GM20431 (cell line): Measurements from ENCODE around the gene SSR3.

Source experiments
- in situ Hi-C: fragments of 300-500 bp; cut with MseI, MboI; formaldehyde crosslinking; loops from one replicate; pipeline ENCODE4 v1.15.0; 2020; ENCODE audit warnings: low sequenced_read_pairs; ENCODE audit not compliant: unreplicated experiment

Gene SSR3

DNA sequence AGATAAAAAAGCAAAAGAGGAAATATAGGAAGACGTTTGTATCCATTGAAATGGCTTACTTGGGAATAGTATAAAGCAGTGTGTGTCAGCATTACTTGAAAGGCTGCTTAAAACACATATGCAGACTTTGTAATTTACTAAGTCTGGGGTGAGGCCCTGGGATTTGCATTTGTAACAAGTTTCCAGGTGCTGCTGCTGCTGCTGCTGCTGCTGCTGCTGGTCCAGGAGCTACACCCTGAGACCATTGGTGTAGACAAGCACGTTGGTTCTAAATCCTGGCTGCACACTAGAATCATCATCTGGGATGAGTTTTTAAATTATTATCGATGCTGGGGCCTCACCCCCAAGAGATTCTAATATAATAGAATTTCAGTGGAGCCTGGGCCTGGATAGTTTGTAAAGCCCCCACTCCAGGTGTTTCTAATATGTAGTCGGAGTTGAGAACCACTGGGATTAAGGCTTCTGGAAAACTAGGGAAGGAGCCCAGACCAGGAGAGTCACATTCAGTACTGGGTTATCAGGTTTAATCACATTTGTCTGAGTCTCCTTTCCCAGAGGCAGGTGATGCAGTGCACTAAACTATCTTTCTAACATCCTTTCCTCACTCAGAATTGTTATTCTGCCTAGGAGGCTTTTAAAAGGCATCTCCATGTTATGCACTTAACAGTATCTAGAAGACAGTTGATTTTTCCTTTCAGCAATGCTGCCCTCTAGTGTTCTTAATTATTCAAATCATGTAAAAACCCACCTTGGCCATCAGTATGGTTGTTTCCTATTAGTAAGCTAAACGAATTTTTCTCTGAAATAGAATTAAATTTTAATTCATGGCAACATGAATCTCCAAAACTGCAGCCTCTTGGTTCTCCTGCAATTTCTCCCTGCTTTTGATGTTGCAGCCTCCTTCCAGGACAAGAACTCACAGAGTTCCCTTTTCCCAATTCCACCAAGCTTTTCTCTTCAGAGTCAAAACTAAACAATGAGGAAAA lies 45.4 kb downstream of the SSR3 start:
- in situ Hi-C loops, result loop anchor here (25.0 kb wide), 1 partner anchor 347 kb away; no protein-coding TSS in a partner anchor

DNA sequence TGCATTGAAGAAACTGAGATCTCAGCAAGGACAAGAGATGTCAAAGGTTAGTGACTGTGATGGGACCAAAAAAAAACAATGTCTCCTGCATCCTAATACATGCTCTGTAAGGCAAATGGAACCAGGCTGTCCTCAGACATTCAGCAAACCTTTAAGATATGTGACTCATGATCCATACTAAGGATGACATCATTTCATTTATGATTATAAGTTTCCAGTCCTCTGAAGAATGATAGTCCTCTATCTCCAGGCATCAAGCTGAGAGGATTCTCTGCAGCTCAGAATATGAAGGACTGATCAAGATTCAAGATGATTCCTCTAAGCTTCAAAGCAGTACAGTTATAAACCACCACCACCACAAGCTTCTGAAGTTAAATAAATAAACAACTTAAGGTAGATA lies 47.6 kb downstream of the SSR3 start:
- in situ Hi-C loops, result loop anchor here (25.0 kb wide), 1 partner anchor 345 kb away; no protein-coding TSS in a partner anchor

DNA sequence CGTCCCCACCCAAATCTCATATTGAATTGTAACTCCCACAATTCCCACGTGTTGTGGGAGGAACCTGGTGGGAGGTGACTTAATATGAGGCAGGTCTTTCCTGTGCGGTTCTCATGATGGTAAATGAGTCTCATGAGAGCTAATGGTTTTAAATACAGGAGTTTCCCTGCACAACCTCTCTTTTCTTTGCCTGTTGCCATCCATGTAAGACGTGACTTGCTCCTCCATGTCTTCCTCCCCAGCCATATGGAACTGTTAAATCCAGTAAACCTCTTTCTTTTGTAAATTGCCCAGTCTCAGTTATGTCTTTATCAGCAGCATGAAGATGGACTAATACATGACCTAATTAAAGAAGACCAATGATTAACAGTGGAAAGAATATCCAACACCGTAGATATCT lies 56.6 kb downstream of the SSR3 start:
- in situ Hi-C loops, result no loop called here

DNA sequence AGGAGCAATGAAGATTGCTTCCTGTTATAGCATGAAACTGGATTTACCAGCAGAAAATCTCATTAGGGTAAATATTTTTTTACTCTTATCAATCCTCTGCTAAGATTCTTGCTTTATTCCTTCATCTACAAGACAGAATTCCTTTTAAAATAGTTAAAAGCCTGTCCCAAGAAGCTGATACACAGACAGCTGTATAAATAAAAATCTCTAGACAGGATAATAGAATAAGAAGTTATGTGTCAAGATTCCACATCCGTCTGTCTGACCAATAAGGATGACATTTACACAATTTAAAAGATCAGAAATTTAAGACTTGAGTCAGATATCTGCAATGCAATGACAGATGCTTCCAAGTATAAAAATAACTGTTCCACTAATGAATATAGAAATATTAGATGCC lies 57.6 kb downstream of the SSR3 start:
- in situ Hi-C loops, result no loop called here

DNA sequence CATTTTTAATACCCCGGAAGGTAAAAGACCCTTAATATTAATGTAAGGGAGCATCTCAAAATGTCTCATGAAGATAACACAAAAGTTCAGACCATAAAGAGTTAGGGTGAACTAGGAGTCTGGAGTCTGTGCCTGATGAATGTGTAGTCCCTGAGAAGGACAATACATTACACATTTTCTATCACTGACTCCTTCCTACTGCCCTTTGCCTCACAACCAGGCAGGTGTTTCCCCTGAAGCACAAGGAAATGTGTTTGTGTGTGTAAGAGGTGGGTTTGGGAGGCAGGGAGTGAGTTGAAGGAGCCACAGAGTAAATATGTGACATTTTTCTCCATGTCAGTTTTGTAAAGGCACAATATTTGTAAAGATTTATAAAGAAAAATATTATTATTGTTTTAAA lies 59.1 kb downstream of the SSR3 start:
- in situ Hi-C loops, result no loop called here

DNA sequence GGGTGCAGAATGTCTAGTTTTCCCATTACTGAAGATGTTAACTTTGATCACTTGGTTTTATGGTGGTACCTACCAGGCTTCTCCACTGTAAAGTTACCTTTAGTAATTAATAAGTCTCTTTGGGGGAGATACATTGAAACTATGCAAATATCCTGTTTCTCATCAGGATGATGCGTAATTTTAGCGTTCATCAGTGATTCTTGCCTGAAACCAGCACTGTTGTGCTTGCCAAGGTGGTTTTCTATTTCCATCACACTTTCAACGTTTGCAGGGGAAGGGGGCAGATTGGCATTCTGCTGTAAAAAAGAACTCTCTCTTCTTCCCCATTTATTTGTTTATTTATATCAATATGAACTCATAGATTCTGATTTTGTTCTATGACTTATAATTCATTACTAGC lies 61.0 kb downstream of the SSR3 start:
- in situ Hi-C loops, result no loop called here

DNA sequence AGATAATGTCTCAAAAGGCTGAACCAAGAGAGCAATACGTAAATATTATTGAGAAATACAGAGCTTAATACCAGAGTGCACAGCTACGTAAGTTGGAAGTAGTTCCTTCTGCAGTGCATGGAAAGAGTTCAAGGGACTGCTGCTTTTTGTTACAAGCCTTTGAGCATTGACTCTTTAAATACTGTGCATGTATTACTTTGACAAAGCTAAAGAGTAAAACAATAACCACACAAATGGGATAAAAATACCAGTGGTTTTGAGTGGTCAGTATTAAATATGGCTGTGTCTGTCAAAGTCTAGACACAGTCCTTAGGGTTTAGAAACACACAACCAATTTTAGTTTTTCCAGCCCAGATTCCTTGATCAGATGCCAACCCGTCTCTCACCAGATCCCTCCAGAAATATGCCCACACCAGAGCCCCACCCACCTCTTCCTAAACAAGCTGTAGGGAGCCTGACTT lies 62.1 kb downstream of the SSR3 start:
- in situ Hi-C loops, result no loop called here

DNA sequence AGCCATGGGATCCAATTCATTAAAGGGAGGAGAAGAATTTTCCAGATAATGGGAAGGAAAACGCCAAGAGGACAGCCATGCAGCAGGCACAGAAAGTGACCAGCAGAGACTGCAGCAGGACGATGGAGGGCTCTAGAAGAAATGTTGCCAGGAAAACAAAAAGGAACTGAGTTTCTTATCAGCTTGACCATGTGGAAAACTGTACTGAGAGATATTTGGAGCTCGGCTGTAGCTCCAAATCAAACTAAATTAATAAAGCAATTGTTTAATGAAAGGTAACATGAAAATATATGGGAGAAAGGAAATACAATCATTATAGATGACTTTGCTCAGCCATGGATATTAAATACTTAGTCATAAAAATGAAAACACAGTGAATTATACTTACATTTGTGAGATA lies 63.7 kb downstream of the SSR3 start:
- in situ Hi-C loops, result no loop called here
